GM13977 (cell line): ENCODE measurements around the gene PDS5A.
"Not testable (repeated sequence)": the region's sequence is repeated elsewhere in the genome, so short reads cannot be mapped to it uniquely, and the experiment has no call there.

Experiments used
- DNase-seq: peaks from one replicate; pipeline ENCODE4 v3.0.0; 2012; ENCODE audit warnings: low spot score
- CTCF ChIP-seq: IDR thresholded peaks from 2 replicates; pipeline ENCODE4 v1.5.1; 2012; ENCODE audit warnings: mild to moderate bottlenecking, control low read depth; ENCODE audit not compliant: insufficient read depth; ENCODE audit errors: extremely low read depth, missing control alignments
- in situ Hi-C: fragments of 300-500 bp; cut with MboI; formaldehyde crosslinking; loops from one replicate; pipeline ENCODE4 v1.12.0; 2022; ENCODE audit warnings: low sequenced_read_pairs, low pct_unique_long_range_greater_than_20kb, mixed read lengths, inconsistent platforms; ENCODE audit not compliant: unreplicated experiment

Gene PDS5A

GRCh38 chr4:39840027-39840426 is 137.7 kb downstream of the PDS5A start:
- no peak for DNase-seq
- in situ Hi-C loops: no loop called here
- TF ChIP-seq CTCF: no peak

DNA sequence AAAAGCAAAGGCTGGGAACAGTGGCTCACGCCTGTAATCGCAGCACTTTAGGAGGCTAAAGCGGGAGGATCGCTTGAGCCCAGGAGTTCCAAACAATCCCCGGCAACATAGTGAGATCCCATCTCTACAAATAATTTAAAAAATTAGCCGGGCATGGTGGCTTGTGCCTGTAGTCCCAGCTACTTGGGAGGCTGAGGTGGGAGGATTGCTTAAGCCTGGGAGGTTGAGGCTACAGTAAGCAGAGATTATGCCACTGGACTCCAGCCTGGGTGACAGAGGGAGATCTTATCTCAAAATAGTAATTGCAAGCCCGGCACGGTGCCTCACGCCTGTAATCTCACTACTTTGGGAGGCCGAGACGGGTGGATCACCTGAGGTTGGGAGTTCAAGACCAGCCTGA is 139.3 kb downstream of the PDS5A start:
- DNase-seq, in situ Hi-C loops: not testable (repeated sequence)

DNA sequence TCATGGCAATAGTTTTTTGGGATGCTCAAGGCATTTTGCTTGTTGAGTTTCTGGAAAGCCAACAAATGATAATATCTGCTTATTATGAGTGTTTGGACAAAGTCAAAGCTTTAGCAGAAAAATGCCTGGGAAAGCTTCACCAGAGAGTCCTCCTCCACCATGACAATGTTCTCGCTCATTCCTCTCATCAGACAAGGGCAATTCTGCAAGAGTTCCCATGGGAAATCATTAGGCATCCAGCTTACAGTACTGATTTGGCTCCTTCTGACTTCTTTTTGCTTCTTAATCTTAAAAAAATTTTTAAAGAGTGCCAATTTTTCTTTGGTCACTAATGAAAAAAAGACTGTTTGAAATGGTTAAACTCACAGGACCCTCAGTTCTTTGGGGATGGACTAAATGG is 143.4 kb downstream of the PDS5A start:
- TF ChIP-seq CTCF: no peak
- in situ Hi-C loops: no loop called here
- DNase-seq: no peak

GRCh38 chr4:39825741-39826231 is 151.9 kb downstream of the PDS5A start:
- no peak for DNase-seq
- no peak for TF ChIP-seq CTCF
- in situ Hi-C loops: no loop called here

GRCh38 chr4:39825090-39825489 is 152.6 kb downstream of the PDS5A start:
- no peak for TF ChIP-seq CTCF
- in situ Hi-C loops: no loop called here
- no peak for DNase-seq

- no peak for TF ChIP-seq CTCF
- no peak for DNase-seq
- in situ Hi-C loops: no loop called here
These were observed 154.5 kb downstream of the PDS5A start for GRCh38 chr4:39823191-39823590.

DNA sequence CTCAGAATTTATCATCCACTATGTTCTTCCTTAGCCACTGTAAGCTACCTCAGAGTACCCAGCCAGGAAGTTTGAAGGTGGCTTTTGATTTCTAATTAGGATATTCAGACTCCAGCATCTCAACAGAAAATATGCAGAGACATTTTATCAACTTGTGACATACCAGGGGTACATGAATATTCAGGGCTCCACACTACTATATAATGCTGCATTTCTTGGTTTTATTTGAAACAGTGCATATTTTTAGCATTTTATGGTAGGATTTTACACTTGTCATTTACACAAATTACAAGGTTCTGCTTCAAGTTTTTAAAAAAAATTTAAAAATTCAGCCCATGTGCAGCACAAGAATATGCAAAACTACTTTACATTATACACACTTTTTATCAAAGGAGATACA is 155.0 kb downstream of the PDS5A start:
- no peak for TF ChIP-seq CTCF
- in situ Hi-C loops: no loop called here
- DNase-seq: no peak
